Measurements from ENCODE around the gene HMGXB3. TPM values are rescaled to one million over a fixed set of nuclear protein-coding genes. Genes with fewer than 3 reads are reported as not detected.
A peak's percentile ranks its signal among the peaks of the same experiment; 100 is the strongest.

The HMGXB3 gene
- total RNA-seq, 4 donors from 2014 or later, result 47.7 to 58.2 (median 55.3) TPM

DNA sequence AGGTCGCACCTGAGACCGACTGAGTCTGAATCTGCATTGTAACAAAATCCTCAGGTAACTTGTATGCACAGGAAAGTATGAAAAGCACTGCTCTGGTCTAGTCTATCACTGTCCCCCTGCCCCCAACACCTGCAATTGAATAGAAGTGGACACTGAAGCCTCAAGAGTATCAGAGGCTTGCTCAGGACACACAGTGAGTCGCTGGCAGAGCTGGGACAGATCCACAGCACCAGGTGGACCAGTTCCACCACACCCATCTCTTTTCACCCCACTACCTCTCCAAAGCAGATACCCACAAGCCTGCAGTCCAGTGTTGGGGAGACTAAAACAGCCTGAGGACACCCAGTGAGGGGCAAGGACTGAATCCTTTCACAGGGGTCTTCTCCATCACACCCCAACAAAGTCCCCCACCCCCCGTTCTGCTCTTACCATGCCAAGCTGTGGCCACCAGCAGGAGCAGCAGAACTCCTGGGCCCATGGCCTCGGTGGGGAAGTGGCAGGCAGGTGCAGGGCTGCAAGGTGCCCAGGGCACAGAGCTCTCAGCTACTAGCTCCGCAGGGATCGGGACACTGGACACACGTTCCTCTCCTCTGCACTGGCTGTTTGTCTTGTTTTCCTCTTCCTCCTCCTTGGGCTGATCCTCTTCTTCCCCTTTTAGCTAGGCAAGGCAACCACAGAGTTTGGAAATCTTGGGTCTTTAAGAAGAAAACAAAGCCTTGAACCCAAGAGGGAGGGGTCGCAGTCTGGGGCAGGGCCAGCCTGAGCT lies 85.6 kb downstream of the HMGXB3 start, which contains the start of gene CSF1R:
TSS of gene CSF1R (minus strand) at position 605 of the 766 bp plus-strand sequence. CDS start at position 478, 127 bp downstream.
- Histone ChIP-seq H3K9me3 (no peaks in the 10 kb centered on the region), H3K27me3 (no peaks in the 10 kb centered on the region), H3K4me1 (peaks cover 0 to 10% (median 2%) of the 10 kb centered on the region in 4 donors), H3K36me3 (no peaks in the 10 kb centered on the region), H3K27ac (peak within 1 kb of the TSS in 2 of 4 donors; percentile 17 to 52), H3K4me3 (peak within 1 kb of the TSS; percentile 3 to 47 (median 16))
- TF ChIP-seq, protein P1, sequence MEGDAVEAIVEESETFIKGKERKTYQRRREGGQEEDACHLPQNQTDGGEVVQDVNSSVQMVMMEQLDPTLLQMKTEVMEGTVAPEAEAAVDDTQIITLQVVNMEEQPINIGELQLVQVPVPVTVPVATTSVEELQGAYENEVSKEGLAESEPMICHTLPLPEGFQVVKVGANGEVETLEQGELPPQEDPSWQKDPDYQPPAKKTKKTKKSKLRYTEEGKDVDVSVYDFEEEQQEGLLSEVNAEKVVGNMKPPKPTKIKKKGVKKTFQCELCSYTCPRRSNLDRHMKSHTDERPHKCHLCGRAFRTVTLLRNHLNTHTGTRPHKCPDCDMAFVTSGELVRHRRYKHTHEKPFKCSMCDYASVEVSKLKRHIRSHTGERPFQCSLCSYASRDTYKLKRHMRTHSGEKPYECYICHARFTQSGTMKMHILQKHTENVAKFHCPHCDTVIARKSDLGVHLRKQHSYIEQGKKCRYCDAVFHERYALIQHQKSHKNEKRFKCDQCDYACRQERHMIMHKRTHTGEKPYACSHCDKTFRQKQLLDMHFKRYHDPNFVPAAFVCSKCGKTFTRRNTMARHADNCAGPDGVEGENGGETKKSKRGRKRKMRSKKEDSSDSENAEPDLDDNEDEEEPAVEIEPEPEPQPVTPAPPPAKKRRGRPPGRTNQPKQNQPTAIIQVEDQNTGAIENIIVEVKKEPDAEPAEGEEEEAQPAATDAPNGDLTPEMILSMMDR (IDR thresholded peaks at IDR 0.05), result no peak
- TF ChIP-seq EP300 (IDR thresholded peaks at IDR 0.05), result peak in 1 of 2 donors; percentile 37
- no peak for DNase-seq (ENCODE audit: low spot score in 2 of 2)
- 81 to 88% methylated on average over 8 to 9 of the region's 9 CpGs for WGBS, 2 donors

DNA sequence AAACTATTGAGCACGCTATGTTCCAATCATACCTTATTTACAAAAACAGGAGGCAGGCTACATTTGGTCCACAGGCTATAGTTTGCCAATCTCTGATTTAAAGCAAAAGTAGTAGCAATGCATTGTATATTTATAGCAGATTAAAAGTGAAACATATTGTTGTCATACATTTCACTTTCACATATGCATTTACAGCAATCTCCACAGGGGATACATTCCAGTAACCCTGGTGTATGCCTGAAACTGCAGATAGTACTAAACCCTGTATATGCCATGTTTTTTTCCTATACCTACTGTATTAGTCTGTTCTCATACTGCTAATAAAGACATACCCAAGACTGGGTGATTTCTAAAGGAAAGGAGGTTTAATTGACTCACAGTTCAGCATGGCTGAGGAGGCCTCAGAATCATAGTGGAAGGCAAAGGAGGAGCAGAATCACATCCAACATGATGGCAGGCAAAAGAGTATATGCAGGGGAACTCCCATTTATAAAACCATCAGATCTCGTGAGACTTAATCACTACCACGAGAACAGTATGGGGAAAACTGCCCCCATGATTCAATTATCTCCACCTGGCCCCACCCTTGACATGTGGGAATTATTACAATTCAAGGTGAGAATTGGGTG lies 91.7 kb downstream of the HMGXB3 start:
- TF ChIP-seq EP300 (IDR thresholded peaks at IDR 0.05), result no peak
- H3K9me3 ChIP-seq, result no peaks in the 10 kb centered on the region
- H3K27me3 ChIP-seq, result no peaks in the 10 kb centered on the region
- no peaks in the 10 kb centered on the region for H3K36me3 ChIP-seq
- H3K4me1 ChIP-seq, result no peaks in the 10 kb centered on the region
- no peak overlapping the region for H3K27ac ChIP-seq
- WGBS, 2 donors, result 86 to 89% methylated on average over 3 of the region's 3 CpGs
- H3K4me3 ChIP-seq, result no peak overlapping the region
- no peak for DNase-seq (ENCODE audit: low spot score in 2 of 2)

DNA sequence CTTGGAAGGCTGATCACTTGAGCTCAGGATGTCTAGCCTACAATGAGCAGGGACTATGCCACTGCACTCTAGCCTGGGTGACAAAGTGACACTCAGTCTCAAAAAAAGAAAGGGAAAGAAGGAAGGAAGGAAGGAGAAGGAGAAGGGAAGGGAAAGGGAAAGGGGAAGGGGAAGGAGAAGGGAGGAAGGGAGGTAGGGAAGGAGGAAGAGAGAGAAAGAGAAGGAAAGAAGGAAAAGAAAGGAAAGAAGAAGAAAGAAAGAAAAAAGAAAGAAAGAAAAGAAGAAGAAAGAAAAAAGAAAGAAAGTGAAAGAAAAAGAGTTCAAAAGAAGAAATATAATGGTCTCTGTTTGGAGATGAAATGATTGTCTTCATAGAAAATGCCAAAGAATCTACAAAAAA lies 96.6 kb downstream of the HMGXB3 start:
- H3K36me3 ChIP-seq, result no peaks in the 10 kb centered on the region
- TF ChIP-seq EP300 (IDR thresholded peaks at IDR 0.05) (no peak), POLR2A (IDR thresholded peaks at IDR 0.05) (no peak)
- TF ChIP-seq, protein P1 (IDR thresholded peaks at IDR 0.05), result no peak
- no peak for DNase-seq (ENCODE audit: low spot score in 2 of 2)
- no peaks in the 10 kb centered on the region for H3K4me1 ChIP-seq
- H3K27me3 ChIP-seq, result no peaks in the 10 kb centered on the region
- H3K27ac ChIP-seq, result no peak overlapping the region
- H3K9me3 ChIP-seq, result no peaks in the 10 kb centered on the region
- H3K4me3 ChIP-seq, result no peak overlapping the region

DNA sequence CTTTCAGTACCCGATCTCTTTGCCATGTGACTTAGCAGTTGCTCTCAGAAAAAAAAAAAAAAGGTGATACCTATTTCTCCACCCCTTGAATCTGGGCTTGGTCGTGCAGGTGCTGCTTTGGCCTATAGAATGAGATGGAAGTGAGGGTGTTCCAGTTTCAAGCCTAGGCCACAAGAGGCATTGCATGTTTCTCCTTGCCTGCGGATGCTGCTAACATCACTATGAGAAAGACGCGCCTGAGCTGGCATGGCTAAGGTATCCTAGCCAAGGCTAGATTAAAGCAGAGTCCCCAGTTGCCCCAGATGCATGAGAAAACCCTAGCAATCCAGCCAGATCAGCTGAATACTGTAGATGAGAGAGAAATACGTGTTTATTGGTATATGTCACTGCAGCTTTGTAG lies 100.5 kb downstream of the HMGXB3 start:
- H3K9me3 ChIP-seq, result no peaks in the 10 kb centered on the region
- no peaks in the 10 kb centered on the region for H3K36me3 ChIP-seq
- no peak overlapping the region for H3K27ac ChIP-seq
- H3K4me3 ChIP-seq, result no peak overlapping the region
- TF ChIP-seq, protein P1 (IDR thresholded peaks at IDR 0.05), result no peak
- TF ChIP-seq POLR2A (IDR thresholded peaks at IDR 0.05), result no peak
- no peak for TF ChIP-seq EP300 (IDR thresholded peaks at IDR 0.05)
- WGBS, 2 donors, result 75 to 84% methylated on average over 6 of the region's 6 CpGs
- no peak for DNase-seq (ENCODE audit: low spot score in 2 of 2)
- H3K27me3 ChIP-seq, result no peaks in the 10 kb centered on the region
- H3K4me1 ChIP-seq, result no peaks in the 10 kb centered on the region

Small RNAs within 50 kb of the gene (small RNA-seq; reads per million reads assigned to genes)
- not detected for gene RF00019

Other genes starting within 250 kb of the HMGXB3 start
- gene PDE6A, start 55.9 kb upstream of the HMGXB3 start, total RNA-seq, result under 1 TPM in 1 of 4 donors, not detected in 3; 0.22 TPM
- gene SLC26A2, start 40.0 kb upstream of the HMGXB3 start, total RNA-seq, result 10 to 100 TPM; 10.2 to 17.9 (median 12.4) TPM
- gene TIGD6, start 85 bp upstream of the HMGXB3 start, total RNA-seq, result 10 to 100 TPM in 1 of 4 donors, 1 to 10 TPM in 3; 6.7 to 14.4 (median 8.1) TPM
- 10 to 100 TPM; 35.4 to 57.9 (median 45.3) TPM for gene CSF1R, start 85.8 kb downstream of the HMGXB3 start, total RNA-seq
- gene PDGFRB, start 155.1 kb downstream of the HMGXB3 start, total RNA-seq, result 100 to 1,000 TPM; 171 to 354 (median 217) TPM
- 1 to 10 TPM in 1 of 4 donors, under 1 TPM in 1, not detected in 2; 0.22 to 2.5 TPM for gene CDX1, start 166.0 kb downstream of the HMGXB3 start, total RNA-seq
- not detected for gene SLC6A7, start 189.3 kb downstream of the HMGXB3 start, total RNA-seq

Data from tibial nerve (tissue), 4 donors.